GM12865 (cell line): Measurements from ENCODE around the gene TUBB.

Experiments used
- DNase-seq: peaks from one replicate; pipeline ENCODE4 v3.0.0; 2010; ENCODE audit warnings: low read depth
- H3K4me3 ChIP-seq: 2 replicates; pipeline ENCODE4 v1.5.1; 2011; ENCODE audit warnings: mild to moderate bottlenecking, low read depth, low read length, control low read depth
- CTCF ChIP-seq: IDR thresholded peaks from 2 replicates; pipeline ENCODE4 v1.5.1; 2011; ENCODE audit warnings: low read length, control low read depth, low read depth, inconsistent platforms; ENCODE audit not compliant: insufficient read depth; ENCODE audit errors: missing control alignments

The TUBB gene

GRCh38 chr6:30685157-30686008 is 34.8 kb upstream of the TUBB start:
- H3K4me3 ChIP-seq, result peak overlapping the region; percentile 96
- peak; percentile 33 for TF ChIP-seq CTCF
- peak; percentile 42 for DNase-seq

- DNase-seq, result peak; percentile 85
- H3K4me3 ChIP-seq, result peak within 1 kb of the TSS; percentile 96
- no peak for TF ChIP-seq CTCF
These were observed 33.9 kb upstream of the TUBB start, which contains the start of gene PPP1R18 for GRCh38 chr6:30686009-30686907. TSS of gene PPP1R18 (minus strand) at chr6:30686645. CDS start at chr6:30686018, 627 bp downstream.

- H3K4me3 ChIP-seq, result peak overlapping the region; percentile 96
- peak; percentile 98 for DNase-seq
- no peak for TF ChIP-seq CTCF
These were observed 33.1 kb upstream of the TUBB start for GRCh38 chr6:30686908-30687658.

- no peak for TF ChIP-seq CTCF
- peak; percentile 35 for DNase-seq
- peak overlapping the region; percentile 96 for H3K4me3 ChIP-seq
These were observed 32.3 kb upstream of the TUBB start for GRCh38 chr6:30687659-30688431.

GRCh38 chr6:30688569-30688968 is 31.6 kb upstream of the TUBB start:
- TF ChIP-seq CTCF, result no peak
- H3K4me3 ChIP-seq, result peak overlapping the region; percentile 96
- peak; percentile 74 for DNase-seq
